ENCODE results near the gene ARID5B.

ARID5B gene

GRCh38 chr10:62081341-62082270 is 180.1 kb downstream of the ARID5B start:
- no peak for DNase-seq

DNA sequence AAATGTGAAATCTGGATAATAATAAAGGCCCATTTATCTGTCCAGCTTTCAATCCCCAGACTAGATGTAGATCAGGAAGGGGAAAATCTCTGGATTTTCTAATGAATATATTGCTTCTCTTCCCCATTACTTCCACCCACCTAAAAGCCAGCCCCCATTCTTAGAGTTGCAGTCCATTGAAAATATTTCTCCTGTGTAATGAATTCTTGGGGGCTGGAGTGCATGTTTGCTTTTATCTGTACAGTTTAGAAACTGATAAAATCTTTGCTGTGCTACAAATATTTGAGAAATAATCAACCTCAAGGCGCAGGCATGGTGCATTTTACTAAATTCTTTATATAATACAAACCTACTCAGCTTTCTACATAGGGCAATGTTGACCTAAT is 180.8 kb downstream of the ARID5B start:
- DNase-seq: no peak

- DNase-seq: no peak
These were observed 181.4 kb downstream of the ARID5B start for GRCh38 chr10:62082729-62083411.

DNA sequence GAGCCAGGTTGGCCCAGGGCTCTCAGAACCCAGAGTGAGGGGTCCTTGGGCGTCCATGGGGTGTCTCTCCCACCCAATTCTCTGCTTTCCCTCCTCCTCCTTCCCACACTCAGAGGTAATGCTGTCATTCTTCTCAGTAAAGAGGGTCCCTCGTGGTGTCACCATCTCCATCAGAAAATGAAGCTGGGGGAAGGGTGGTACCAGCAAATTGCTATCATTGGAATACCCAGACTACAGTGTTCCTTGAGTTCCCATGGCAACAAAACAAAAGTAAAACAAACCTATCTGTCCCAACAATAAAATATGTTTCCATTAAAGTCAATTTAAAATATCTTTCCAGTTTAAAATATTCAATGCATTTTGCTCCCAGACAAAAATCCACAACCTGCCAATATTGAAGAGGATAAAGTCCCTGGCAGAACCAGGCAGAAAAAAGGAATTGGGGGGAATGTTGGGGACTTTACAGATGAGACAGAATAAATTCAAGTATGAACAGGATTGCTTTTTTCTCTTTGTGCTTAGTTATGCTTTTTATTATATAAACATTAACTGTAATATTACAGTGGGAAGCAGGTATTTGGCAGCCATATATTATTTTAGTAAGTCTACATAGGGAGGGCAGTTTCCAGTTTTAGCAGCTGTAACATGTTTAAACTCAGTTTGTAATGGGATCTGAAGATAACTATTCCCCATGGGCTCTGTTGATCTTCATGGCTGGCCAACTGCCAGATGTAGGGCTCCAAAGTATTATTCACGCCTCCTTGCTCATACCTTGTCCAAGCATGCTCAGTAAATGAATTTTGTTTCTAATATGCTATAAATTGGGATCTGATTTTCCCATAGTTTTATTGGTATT is 182.1 kb downstream of the ARID5B start:
- no peak for DNase-seq

- DNase-seq: no peak
These were observed 183.0 kb downstream of the ARID5B start for GRCh38 chr10:62084451-62084850.

DNA sequence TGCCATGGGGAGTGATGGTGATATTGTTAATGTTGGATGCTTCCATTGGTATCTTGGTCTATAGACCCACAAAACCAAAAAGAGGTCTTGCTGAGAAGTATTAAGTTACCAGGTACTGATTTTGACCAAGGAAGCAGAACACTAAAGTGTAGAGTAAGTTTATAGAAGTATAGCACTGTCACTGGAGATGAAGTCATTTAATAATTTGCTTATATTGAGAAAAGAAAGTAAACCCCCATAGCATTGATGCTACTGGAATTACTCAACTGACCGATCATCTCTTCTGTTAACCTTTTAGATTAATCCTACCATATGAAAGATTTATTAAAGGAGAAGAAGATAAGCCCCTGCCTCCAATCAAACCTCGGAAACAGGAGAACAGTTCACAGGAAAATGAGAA is 183.9 kb downstream of the ARID5B start:
- DNase-seq: no peak

DNA sequence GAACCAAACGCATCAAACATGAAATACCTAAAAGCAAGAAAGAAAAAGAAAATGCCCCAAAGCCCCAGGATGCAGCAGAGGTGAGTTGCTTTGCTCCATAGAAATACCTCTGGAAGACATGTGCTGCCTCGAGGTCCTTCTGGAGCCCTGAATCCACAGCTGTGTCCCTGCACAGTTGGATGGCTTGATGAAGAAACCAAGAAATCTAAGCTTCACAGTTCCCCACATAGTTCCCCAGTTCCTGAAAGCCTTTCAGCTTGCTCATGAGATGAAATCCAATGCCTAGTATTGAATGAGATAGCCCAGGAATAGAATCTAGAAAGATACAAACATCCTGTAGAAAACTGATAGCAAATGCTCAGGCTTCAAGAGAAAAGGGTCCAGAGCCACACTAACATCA is 184.3 kb downstream of the ARID5B start:
- no peak for DNase-seq

- no peak for DNase-seq
These were observed 185.8 kb downstream of the ARID5B start for GRCh38 chr10:62087329-62087728.

GRCh38 chr10:62088786-62089185 is 187.3 kb downstream of the ARID5B start:
- no peak for DNase-seq

DNA sequence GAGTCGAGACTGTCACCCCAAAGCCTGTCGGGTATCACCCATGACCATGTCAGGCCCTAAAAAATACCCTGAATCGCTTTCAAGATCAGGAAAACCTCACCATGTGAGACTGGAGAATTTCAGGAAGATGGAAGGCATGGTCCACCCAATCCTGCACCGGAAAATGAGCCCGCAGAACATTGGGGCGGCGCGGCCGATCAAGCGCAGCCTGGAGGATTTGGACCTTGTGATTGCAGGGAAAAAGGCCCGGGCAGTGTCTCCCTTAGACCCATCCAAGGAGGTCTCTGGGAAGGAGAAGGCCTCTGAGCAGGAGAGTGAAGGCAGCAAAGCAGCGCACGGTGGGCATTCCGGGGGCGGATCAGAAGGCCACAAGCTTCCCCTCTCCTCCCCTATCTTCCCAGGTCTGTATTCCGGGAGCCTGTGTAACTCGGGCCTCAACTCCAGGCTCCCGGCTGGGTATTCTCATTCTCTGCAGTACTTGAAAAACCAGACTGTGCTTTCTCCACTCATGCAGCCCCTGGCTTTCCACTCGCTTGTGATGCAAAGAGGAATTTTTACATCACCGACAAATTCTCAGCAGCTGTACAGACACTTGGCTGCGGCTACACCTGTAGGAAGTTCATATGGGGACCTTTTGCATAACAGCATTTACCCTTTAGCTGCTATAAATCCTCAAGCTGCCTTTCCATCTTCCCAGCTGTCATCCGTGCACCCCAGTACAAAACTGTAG is 191.0 kb downstream of the ARID5B start:
- DNase-seq: no peak

DNA sequence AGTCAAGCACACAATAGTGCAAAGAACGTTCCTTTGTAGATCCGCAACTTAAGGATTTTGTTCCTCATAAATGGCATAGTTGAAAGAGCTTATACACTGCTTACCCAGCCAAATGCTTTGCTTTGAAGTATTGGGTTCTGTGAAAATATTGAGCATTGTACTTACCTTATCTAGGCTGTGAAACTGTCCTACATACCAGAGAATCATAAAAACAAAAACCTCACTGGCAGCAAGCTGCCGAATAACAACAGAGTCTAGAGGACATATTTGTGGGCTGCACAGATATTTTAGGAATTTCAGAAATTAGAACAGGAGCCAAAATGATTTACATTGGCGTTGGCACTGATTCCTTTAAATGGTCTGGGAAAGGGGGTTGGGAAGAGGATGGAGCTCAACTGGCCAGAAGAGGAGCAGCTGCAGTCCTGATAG is 192.4 kb downstream of the ARID5B start:
- no peak for DNase-seq

- DNase-seq: no peak
These were observed 194.0 kb downstream of the ARID5B start for GRCh38 chr10:62095181-62096122.

GRCh38 chr10:62096256-62096933 is 194.9 kb downstream of the ARID5B start:
- no peak for DNase-seq

DNA sequence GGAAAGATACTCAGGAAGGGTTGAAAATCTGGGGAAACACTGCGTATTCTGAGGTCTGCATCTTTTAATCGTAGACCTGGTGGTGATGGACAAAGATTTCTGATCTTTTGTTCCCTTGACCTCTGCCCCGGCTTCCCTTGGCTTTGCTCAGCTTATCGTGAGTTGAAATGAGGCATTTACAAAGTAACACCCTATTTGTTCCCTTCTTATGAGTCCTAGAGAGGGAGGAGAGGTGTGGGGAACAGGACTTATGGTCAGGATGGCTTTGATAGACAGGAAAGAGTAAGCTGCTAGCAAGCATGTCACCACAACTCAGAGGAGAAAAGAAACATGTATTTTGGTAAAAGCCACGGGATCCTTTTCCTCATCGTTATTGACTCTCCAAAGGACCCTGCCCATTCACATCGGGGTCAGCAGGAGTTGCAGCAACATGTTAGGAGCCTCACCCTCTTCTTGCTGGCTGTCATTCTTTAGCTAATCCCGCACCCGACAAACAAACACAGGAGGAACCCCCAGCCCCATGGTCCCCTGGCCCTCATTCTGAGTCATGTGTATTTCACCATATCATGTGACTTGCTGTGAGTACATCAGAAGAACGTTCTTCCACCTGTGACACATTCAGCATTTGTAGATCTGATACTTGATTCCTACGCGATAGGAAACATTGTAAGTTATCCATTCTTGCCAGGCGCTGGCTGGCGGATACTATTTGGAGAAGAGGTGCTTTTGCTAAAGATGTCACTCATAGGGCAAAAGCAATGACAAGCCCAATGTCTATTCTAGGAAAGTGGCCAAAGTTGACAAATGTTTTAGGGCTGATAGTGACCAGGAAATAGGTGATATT is 197.0 kb downstream of the ARID5B start:
- no peak for DNase-seq

DNA sequence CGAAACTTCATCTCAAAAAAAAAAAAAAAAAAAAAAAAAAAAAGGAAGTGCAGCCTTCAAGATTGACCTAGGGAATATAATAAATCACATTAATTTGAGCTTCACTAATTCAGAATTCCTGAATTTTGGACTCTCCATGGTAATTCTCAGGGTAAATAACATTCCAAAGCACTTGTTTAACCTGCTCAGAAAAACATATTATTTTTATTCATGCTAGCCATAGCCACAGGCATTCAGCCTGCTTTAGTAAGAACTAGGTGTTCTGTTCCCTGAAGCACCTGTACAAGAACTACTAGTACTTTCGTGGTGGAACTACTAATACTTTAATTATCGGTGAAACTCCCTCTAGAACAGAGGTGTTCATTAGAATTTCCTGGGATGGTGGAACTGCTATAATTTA is 197.8 kb downstream of the ARID5B start:
- DNase-seq: no peak

DNA sequence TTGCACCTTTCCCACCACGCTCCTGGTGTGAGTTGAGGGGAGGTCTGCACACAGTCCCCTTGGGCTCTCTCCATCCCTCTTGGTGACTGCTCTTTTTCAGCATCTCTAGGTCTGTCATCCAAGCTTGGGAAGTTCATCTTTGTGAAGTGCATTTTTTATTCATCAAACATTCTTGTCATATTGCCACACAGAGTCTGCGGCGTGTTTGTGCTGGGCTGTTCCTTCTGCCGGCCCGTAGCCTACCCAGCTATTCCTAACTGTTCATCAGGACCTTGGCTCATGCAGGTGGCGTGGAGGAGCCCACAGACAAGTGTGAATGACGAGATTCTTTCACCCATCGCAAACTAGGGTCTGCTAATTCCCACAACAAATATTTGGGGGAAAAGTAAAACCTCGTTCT is 202.4 kb downstream of the ARID5B start:
- DNase-seq: no peak

- no peak for DNase-seq
These were observed 205.5 kb downstream of the ARID5B start for GRCh38 chr10:62106929-62107519.

DNA sequence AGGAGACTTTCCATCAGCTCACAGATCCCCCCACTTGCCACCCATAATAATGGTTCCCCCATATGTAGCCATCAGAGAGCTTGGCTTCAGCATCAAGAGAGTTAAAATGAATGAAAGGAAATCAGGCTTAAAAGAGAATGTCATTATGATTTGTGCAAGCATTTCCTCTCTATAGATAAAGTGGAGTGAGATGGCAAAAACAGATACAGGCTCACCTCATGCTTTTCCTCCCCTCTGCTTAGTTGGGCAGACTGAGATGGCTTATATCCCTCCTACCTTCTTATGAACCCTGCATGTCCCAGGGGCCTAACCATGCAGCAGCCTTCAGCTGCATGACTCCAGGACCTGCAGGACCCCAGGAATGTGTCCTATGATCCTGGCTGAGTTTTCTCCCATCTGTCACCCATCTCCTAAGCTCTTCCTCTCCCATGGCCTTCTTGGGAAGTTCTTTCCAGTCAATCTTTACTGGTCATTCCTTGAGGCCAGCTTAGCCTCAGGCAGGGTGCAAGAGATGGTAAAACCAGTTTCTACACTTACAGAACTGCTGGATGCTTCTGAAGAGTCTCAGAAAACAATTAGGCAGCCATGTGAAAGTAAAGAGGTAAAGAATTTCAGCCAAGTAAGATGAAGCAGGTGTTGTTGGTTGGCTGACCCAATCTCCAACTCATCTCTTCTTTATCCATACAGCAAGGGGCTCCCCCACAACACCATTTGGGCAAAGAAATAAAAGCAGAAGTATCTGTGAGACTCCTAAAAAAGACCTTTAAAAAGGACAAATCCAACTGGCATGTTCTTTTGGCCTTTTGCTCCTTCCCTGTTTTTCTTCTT is 207.5 kb downstream of the ARID5B start:
- no peak for DNase-seq

Data from activated CD8-positive, alpha-beta memory T cell treated with anti-CD3 and anti-CD28 coated beads, Interleukin-2, amount 50 U/mL, for 48 hours (primary cell).